ENCODE results near the gene RBM33. TPM values are rescaled to one million over a fixed set of nuclear protein-coding genes. Genes with fewer than 3 reads are reported as not detected.

Gene RBM33
- polyA plus RNA-seq, 3 donors: 15.0 to 27.7 (median 22.2) TPM

DNA sequence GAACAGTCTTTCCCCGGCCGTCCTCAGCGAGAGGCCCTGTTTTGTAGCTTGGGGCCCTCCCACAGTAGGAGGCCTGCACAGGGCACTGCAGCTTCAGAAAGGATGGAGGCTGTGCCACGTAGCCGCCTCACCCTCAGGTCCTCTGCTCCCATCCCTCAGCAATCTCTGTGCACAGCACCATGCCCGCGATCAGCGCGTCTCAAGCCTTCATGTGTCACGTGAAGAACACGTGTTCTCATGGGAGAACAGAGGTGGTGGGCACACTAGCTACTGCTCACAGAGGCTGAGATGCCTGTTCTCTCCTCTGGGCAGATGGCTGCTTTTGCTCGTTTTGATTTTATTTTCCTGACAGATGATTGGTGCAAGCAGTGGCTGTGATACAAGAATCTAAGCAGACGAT, 176.3 kb downstream of the RBM33 start:
- H3K9me3 Mint-ChIP-seq: peaks cover 2 to 7% (median 3%) of the 10 kb centered on the region in 7 donors
- Histone ChIP-seq H3K4me2 (replicated peaks; ENCODE audit: extremely low read depth, low read length, poor library complexity, severe bottlenecking) (no peak overlapping the region), H3K9me3 (replicated peaks in 1 of 2; ENCODE audit: control insufficient read depth in 1 of 2, insufficient read depth in 1 of 2, low read length in 2 of 2) (peaks cover 8 to 10% of the 10 kb centered on the region in 2 donors), H3K4me3 (replicated peaks in 1 of 3; ENCODE audit: low read depth in 2 of 3, low read length in 3 of 3) (no peak overlapping the region), H3K36me3 (replicated peaks in 1 of 2; ENCODE audit: control insufficient read depth in 1 of 2, insufficient read depth in 2 of 2, low read length in 2 of 2) (no peaks in the 10 kb centered on the region), H4K20me1 (ENCODE audit: insufficient read depth, low read length) (no peaks in the 10 kb centered on the region), H3K4me1 (ENCODE audit: control insufficient read depth in 1 of 2, insufficient read depth in 2 of 2, low read length in 2 of 2) (no peaks in the 10 kb centered on the region), H3K9ac (ENCODE audit: insufficient read depth, low read length, poor library complexity, severe bottlenecking) (no peak overlapping the region), H3K27ac (ENCODE audit: low read depth in 1 of 2, low read length in 2 of 2) (no peak overlapping the region), H3K79me2 (ENCODE audit: insufficient read depth, low read length) (no peaks in the 10 kb centered on the region), H2AFZ (ENCODE audit: insufficient read depth, low read depth, low read length, poor library complexity, severe bottlenecking) (no peak overlapping the region), H3K27me3 (ENCODE audit: control insufficient read depth in 2 of 2, insufficient read depth in 2 of 2, low read length in 2 of 2) (peaks cover 0 to 4% of the 10 kb centered on the region in 2 donors)
- no peaks in the 10 kb centered on the region for H3K36me3 Mint-ChIP-seq
- TF ChIP-seq, protein P1, sequence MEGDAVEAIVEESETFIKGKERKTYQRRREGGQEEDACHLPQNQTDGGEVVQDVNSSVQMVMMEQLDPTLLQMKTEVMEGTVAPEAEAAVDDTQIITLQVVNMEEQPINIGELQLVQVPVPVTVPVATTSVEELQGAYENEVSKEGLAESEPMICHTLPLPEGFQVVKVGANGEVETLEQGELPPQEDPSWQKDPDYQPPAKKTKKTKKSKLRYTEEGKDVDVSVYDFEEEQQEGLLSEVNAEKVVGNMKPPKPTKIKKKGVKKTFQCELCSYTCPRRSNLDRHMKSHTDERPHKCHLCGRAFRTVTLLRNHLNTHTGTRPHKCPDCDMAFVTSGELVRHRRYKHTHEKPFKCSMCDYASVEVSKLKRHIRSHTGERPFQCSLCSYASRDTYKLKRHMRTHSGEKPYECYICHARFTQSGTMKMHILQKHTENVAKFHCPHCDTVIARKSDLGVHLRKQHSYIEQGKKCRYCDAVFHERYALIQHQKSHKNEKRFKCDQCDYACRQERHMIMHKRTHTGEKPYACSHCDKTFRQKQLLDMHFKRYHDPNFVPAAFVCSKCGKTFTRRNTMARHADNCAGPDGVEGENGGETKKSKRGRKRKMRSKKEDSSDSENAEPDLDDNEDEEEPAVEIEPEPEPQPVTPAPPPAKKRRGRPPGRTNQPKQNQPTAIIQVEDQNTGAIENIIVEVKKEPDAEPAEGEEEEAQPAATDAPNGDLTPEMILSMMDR (IDR thresholded peaks at IDR 0.05): no peak
- no peaks in the 10 kb centered on the region for H3K4me1 Mint-ChIP-seq
- intact Hi-C loops (cut with micrococcal nuclease): no loop called here
- peaks cover 23 to 30% (median 29%) of the 10 kb centered on the region in 3 donors for H3K27me3 Mint-ChIP-seq (ENCODE audit: low read depth in 3 of 3)
- WGBS (ENCODE audit: insufficient coverage): 91% methylated on average over 12 of the region's 13 CpGs
- no peak overlapping the region for H3K4me3 Mint-ChIP-seq
- no peak for DNase-seq
- H3K27ac Mint-ChIP-seq: no peak overlapping the region

DNA sequence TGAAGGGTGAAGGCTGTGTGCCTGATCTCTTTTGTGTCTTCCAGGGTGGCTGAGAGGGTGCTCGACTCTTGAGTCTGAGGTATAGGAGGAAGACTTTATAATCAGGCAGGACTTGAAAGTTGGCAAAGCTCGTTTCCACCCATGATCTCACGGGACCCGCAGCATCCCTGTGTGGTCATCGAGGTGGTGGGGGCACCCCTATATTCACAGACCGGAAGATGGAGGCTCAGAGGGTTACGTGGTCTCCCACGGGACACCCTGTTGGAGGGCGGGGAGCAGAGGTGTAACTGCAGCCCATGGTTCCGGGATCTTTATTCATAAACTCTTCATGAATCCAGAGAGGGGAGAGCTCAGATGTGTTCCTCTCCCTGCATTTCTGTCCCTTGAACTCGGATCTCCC, 177.4 kb downstream of the RBM33 start:
- Histone ChIP-seq H3K27me3 (ENCODE audit: control insufficient read depth in 2 of 2, insufficient read depth in 2 of 2, low read length in 2 of 2) (no peaks in the 10 kb centered on the region), H3K4me2 (replicated peaks; ENCODE audit: extremely low read depth, low read length, poor library complexity, severe bottlenecking) (no peak overlapping the region), H3K27ac (ENCODE audit: low read depth in 1 of 2, low read length in 2 of 2) (no peak overlapping the region), H2AFZ (ENCODE audit: insufficient read depth, low read depth, low read length, poor library complexity, severe bottlenecking) (no peak overlapping the region), H3K4me1 (ENCODE audit: control insufficient read depth in 1 of 2, insufficient read depth in 2 of 2, low read length in 2 of 2) (no peaks in the 10 kb centered on the region), H4K20me1 (ENCODE audit: insufficient read depth, low read length) (no peaks in the 10 kb centered on the region), H3K4me3 (replicated peaks in 1 of 3; ENCODE audit: low read depth in 2 of 3, low read length in 3 of 3) (no peak overlapping the region), H3K79me2 (ENCODE audit: insufficient read depth, low read length) (no peaks in the 10 kb centered on the region), H3K9me3 (replicated peaks in 1 of 2; ENCODE audit: control insufficient read depth in 1 of 2, insufficient read depth in 1 of 2, low read length in 2 of 2) (peaks cover 8 to 10% of the 10 kb centered on the region in 2 donors), H3K36me3 (replicated peaks in 1 of 2; ENCODE audit: control insufficient read depth in 1 of 2, insufficient read depth in 2 of 2, low read length in 2 of 2) (no peaks in the 10 kb centered on the region), H3K9ac (ENCODE audit: insufficient read depth, low read length, poor library complexity, severe bottlenecking) (no peak overlapping the region)
- no peak for DNase-seq
- H3K4me3 Mint-ChIP-seq: no peak overlapping the region
- peaks cover 23 to 29% (median 25%) of the 10 kb centered on the region in 3 donors for H3K27me3 Mint-ChIP-seq (ENCODE audit: low read depth in 3 of 3)
- H3K9me3 Mint-ChIP-seq: peaks cover under 1 to 7% (median 3%) of the 10 kb centered on the region in 7 donors
- no peak overlapping the region for H3K27ac Mint-ChIP-seq
- H3K36me3 Mint-ChIP-seq: no peaks in the 10 kb centered on the region
- H3K4me1 Mint-ChIP-seq: no peaks in the 10 kb centered on the region
- intact Hi-C loops (cut with micrococcal nuclease): no loop called here
- TF ChIP-seq, protein P1 (IDR thresholded peaks at IDR 0.05): no peak
- 87% methylated on average over 7 of the region's 11 CpGs for WGBS (ENCODE audit: insufficient coverage)
